ENCODE measurements around the gene S100A2. TPM values are rescaled to one million over a fixed set of nuclear protein-coding genes. Genes with fewer than 3 reads are reported as not detected.

S100A2 gene
- total and polyA plus RNA-seq, 2 of the 13 experiments (the other 11 are each of a cell fraction or from before 2014, with no cell fraction given) = 1.2 TPM

DNA sequence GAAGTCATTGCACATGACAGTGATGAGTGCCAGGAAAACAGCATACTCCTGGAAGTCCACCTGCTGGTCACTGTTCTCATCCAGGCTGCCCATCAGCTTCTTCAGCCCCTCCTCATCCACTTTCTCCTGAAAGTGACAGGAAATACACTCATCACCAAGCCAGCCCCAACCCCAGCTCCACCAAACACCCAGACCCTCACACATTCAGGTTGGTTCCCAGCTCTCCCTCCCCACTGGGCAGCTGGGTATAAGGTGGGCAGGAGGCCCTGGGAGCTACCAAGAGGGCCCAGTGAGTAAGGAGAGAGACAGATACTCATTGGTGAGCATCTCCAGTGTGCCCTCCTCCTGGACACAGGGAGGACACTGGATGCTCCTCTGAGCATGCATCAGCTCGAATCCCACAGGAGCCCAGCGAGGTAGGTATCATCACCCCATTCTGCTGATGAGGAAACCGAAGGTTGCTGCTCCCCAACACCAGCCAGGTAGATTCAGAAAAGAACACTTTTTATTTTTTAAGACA, 4.1 kb downstream of the S100A2 start:
- BruUV-seq (replicated peaks) = no TSS peak
- H3K27me3 ChIP-seq (ENCODE audit: control insufficient read depth in 1 of 2, insufficient read depth in 2 of 2, low read length in 2 of 2) = no peaks in the 10 kb centered on the region
- intact Hi-C loops (cut with micrococcal nuclease; ENCODE audit: unreplicated experiment) = no loop called here
- in situ Hi-C loops (cut with HindIII; ENCODE audit: extremely low pct_ligation_motif_present, low pct_unique_long_range_greater_than_20kb) = no loop called here
- no peaks in the 10 kb centered on the region for H3K36me3 ChIP-seq (replicated peaks in 1 of 2; ENCODE audit: control insufficient read depth in 1 of 2, insufficient read depth in 2 of 2, low read length in 2 of 2)
- TF ChIP-seq SMC3 (IDR thresholded peaks at IDR 0.05; ENCODE audit: low read length) (no peak), RXRB (CRISPR knock-in tag; IDR thresholded peaks at IDR 0.05; ENCODE audit: borderline replicate concordance) (no peak), ZNF615 (CRISPR knock-in tag; IDR thresholded peaks at IDR 0.05; ENCODE audit: borderline replicate concordance) (no peak), SMAD9 (CRISPR knock-in tag; IDR thresholded peaks at IDR 0.05) (no peak), ZNF781 (CRISPR knock-in tag; IDR thresholded peaks at IDR 0.05; ENCODE audit: borderline replicate concordance, not compliant biosample characterization) (no peak), NFKBIZ (CRISPR knock-in tag; IDR thresholded peaks at IDR 0.05) (no peak), MBNL3 (CRISPR knock-in tag; conservative IDR thresholded peaks at IDR 0.05) (no peak), ZNF552 (CRISPR knock-in tag; IDR thresholded peaks at IDR 0.05; ENCODE audit: borderline replicate concordance) (no peak), HOXD1 (CRISPR knock-in tag; IDR thresholded peaks at IDR 0.05) (no peak), ZMYM3 (CRISPR knock-in tag; IDR thresholded peaks at IDR 0.05) (no peak), RFX3 (CRISPR knock-in tag; IDR thresholded peaks at IDR 0.05) (no peak)
- TF ChIP-seq, protein P1, sequence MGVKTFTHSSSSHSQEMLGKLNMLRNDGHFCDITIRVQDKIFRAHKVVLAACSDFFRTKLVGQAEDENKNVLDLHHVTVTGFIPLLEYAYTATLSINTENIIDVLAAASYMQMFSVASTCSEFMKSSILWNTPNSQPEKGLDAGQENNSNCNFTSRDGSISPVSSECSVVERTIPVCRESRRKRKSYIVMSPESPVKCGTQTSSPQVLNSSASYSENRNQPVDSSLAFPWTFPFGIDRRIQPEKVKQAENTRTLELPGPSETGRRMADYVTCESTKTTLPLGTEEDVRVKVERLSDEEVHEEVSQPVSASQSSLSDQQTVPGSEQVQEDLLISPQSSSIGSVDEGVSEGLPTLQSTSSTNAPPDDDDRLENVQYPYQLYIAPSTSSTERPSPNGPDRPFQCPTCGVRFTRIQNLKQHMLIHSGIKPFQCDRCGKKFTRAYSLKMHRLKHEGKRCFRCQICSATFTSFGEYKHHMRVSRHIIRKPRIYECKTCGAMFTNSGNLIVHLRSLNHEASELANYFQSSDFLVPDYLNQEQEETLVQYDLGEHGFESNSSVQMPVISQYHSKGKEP (CRISPR knock-in tag; IDR thresholded peaks at IDR 0.05) = no peak
- TF ChIP-seq, protein P2, sequence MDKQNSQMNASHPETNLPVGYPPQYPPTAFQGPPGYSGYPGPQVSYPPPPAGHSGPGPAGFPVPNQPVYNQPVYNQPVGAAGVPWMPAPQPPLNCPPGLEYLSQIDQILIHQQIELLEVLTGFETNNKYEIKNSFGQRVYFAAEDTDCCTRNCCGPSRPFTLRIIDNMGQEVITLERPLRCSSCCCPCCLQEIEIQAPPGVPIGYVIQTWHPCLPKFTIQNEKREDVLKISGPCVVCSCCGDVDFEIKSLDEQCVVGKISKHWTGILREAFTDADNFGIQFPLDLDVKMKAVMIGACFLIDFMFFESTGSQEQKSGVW (CRISPR knock-in tag; IDR thresholded peaks at IDR 0.05; ENCODE audit: borderline replicate concordance) = no peak
- TF ChIP-seq, protein P3, sequence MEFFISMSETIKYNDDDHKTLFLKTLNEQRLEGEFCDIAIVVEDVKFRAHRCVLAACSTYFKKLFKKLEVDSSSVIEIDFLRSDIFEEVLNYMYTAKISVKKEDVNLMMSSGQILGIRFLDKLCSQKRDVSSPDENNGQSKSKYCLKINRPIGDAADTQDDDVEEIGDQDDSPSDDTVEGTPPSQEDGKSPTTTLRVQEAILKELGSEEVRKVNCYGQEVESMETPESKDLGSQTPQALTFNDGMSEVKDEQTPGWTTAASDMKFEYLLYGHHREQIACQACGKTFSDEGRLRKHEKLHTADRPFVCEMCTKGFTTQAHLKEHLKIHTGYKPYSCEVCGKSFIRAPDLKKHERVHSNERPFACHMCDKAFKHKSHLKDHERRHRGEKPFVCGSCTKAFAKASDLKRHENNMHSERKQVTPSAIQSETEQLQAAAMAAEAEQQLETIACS (CRISPR knock-in tag; IDR thresholded peaks at IDR 0.05) = no peak
- 18% methylated on average over 3 of the region's 3 CpGs for WGBS (ENCODE audit: low lambda C conversion rate)
- H3K79me2 ChIP-seq (ENCODE audit: insufficient read depth, low read length) = no peaks in the 10 kb centered on the region
- ChIA-PET CTCF (ENCODE audit: low intra/inter-chr PET ratio, low total read pairs) (no interaction called here), POLR2A (interaction anchor here (0.7 to 1.3 kb wide), 4 partner anchors 9 to 214 kb away, joined by 3 to 5 read pairs (median 3); partner anchors contain the start of genes S100A1 and S100A13)
- no peak overlapping the region for H3K9ac ChIP-seq (ENCODE audit: insufficient read depth, low read depth, low read length)
- H2AFZ ChIP-seq (ENCODE audit: low read length) = no peak overlapping the region
- FAIRE-seq = no peak
- no peak overlapping the region for H3K4me3 ChIP-seq (replicated peaks in 1 of 3; ENCODE audit: insufficient read depth in 1 of 3, low read depth in 2 of 3, low read length in 3 of 3)
- no peaks in the 10 kb centered on the region for H4K20me1 ChIP-seq (ENCODE audit: insufficient read depth, low read length)
- no peak overlapping the region for H3K4me2 ChIP-seq (ENCODE audit: low read depth, low read length)
- H3K4me1 ChIP-seq (ENCODE audit: insufficient read depth, low read length) = peaks cover 14% of the 10 kb centered on the region
- H3K27ac ChIP-seq (ENCODE audit: extremely low read length, insufficient read depth, low read length) = no peak overlapping the region
- no peaks in the 10 kb centered on the region for H3K9me3 ChIP-seq (ENCODE audit: low read length)
- DNase-seq (ENCODE audit: low spot score) = no peak
- peak; percentile 18; the same call in 1 of the 3 replicates for ATAC-seq

Data from HepG2 (cell line).